ENCODE data around the gene B3GALNT1. TPM values are rescaled to one million over a fixed set of nuclear protein-coding genes. Genes with fewer than 3 reads are reported as not detected.

Gene B3GALNT1
- total RNA-seq, 4 donors from 2014 or later, result 1.3 to 15.3 (median 3.8) TPM

DNA sequence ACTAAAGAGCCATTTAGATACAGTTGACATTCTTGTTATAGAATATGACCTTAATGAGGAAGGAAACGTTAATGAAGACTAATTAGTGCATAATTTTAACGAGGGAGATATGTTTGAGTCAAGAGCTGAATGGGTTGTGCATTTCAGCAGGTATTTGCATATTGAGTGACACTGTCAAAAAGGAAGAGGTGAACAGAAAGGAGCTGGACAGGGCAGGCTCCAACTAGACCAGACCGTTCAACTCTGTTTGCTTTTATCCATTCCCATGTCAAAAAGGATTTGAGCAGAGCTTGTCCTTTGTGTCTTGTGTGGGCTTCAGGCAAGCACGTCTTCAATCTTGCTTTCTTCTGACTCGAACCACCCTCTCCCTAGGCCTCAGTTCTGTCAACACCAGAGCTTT, 40.7 kb downstream of the B3GALNT1 start:
- 76 to 79% methylated on average over 5 of the region's 5 CpGs for WGBS, 2 donors (ENCODE audit: low coverage in 1 of 2)
- intact Hi-C loops (cut with DNase I; ENCODE audit: low total_unique reads), result no loop called here
- in situ Hi-C loops (cut with MboI; ENCODE audit: low pct_ligation_motif_present in 1 of 4, low pct_unique_long_range_greater_than_20kb in 1 of 4, low sequenced_read_pairs in 3 of 4), result no loop called here
- no peaks in the 10 kb centered on the region for H3K9me3 ChIP-seq
- DNase-seq, result no peak
- no peaks in the 10 kb centered on the region for H3K36me3 ChIP-seq
- no peaks in the 10 kb centered on the region for H3K27me3 ChIP-seq
- no peak overlapping the region for H3K4me3 ChIP-seq
- no peak for TF ChIP-seq POLR2A (IDR thresholded peaks at IDR 0.05)
- TF ChIP-seq, protein P1, sequence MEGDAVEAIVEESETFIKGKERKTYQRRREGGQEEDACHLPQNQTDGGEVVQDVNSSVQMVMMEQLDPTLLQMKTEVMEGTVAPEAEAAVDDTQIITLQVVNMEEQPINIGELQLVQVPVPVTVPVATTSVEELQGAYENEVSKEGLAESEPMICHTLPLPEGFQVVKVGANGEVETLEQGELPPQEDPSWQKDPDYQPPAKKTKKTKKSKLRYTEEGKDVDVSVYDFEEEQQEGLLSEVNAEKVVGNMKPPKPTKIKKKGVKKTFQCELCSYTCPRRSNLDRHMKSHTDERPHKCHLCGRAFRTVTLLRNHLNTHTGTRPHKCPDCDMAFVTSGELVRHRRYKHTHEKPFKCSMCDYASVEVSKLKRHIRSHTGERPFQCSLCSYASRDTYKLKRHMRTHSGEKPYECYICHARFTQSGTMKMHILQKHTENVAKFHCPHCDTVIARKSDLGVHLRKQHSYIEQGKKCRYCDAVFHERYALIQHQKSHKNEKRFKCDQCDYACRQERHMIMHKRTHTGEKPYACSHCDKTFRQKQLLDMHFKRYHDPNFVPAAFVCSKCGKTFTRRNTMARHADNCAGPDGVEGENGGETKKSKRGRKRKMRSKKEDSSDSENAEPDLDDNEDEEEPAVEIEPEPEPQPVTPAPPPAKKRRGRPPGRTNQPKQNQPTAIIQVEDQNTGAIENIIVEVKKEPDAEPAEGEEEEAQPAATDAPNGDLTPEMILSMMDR (IDR thresholded peaks at IDR 0.05), result no peak
- H3K27ac ChIP-seq, result no peak overlapping the region
- no peaks in the 10 kb centered on the region for H3K4me1 ChIP-seq

- TF ChIP-seq EP300 (IDR thresholded peaks at IDR 0.05; ENCODE audit: low read depth) (no peak), POLR2A (IDR thresholded peaks at IDR 0.05) (no peak), POLR2AphosphoS5 (IDR thresholded peaks at IDR 0.05) (no peak)
- TF ChIP-seq, protein P1 (IDR thresholded peaks at IDR 0.05), result no peak
- H3K36me3 ChIP-seq, result no peaks in the 10 kb centered on the region
- 86 to 87% methylated on average over 5 of the region's 5 CpGs for WGBS, 2 donors (ENCODE audit: low coverage in 1 of 2)
- no peak overlapping the region for H3K27ac ChIP-seq
- no peak for DNase-seq
- H3K9me3 ChIP-seq, result no peaks in the 10 kb centered on the region
- no peaks in the 10 kb centered on the region for H3K27me3 ChIP-seq
- in situ Hi-C loops (cut with MboI; ENCODE audit: low pct_ligation_motif_present in 1 of 4, low pct_unique_long_range_greater_than_20kb in 1 of 4, low sequenced_read_pairs in 3 of 4) (no loop called here), intact Hi-C loops (cut with DNase I; ENCODE audit: low total_unique reads) (no loop called here)
- H3K4me3 ChIP-seq, result no peak overlapping the region
- H3K4me1 ChIP-seq, result no peaks in the 10 kb centered on the region
These were observed 50.1 kb downstream of the B3GALNT1 start for GRCh38 chr3:161054860-161055604.

DNA sequence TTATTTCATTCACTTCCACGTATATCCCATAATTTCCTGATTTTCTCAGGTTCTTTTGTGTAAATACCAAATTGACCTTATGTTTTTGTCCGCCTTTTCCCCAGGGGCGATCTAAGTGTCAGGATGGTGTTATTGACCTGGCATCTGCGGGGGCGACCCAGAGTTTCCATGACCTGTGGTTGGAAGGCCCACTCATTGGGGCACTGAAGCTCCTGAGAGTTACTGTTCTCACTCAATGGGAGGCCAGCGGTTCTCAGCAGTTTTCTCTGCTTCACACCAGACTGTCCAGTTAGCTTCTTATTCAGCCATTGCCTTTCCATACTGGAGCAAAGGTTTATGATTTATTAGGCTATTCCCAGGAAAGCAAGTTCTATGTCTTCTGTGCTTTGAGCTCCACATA, 53.3 kb downstream of the B3GALNT1 start:
- intact Hi-C loops (cut with DNase I; ENCODE audit: low total_unique reads), result no loop called here
- Histone ChIP-seq H3K4me3 (no peak overlapping the region), H3K27ac (no peak overlapping the region), H3K36me3 (no peaks in the 10 kb centered on the region), H3K27me3 (no peaks in the 10 kb centered on the region), H3K4me1 (no peaks in the 10 kb centered on the region), H3K9me3 (no peaks in the 10 kb centered on the region)
- in situ Hi-C loops (cut with MboI; ENCODE audit: low pct_ligation_motif_present in 1 of 4, low pct_unique_long_range_greater_than_20kb in 1 of 4, low sequenced_read_pairs in 3 of 4), result no loop called here
- no peak for TF ChIP-seq EP300 (IDR thresholded peaks at IDR 0.05; ENCODE audit: low read depth)
- no peak for TF ChIP-seq POLR2AphosphoS5 (IDR thresholded peaks at IDR 0.05)
- no peak for TF ChIP-seq POLR2A (IDR thresholded peaks at IDR 0.05)
- TF ChIP-seq, protein P1 (IDR thresholded peaks at IDR 0.05), result no peak
- no peak for DNase-seq
- 82 to 88% methylated on average over 4 to 6 of the region's 6 CpGs for WGBS, 2 donors (ENCODE audit: low coverage in 1 of 2)

DNA sequence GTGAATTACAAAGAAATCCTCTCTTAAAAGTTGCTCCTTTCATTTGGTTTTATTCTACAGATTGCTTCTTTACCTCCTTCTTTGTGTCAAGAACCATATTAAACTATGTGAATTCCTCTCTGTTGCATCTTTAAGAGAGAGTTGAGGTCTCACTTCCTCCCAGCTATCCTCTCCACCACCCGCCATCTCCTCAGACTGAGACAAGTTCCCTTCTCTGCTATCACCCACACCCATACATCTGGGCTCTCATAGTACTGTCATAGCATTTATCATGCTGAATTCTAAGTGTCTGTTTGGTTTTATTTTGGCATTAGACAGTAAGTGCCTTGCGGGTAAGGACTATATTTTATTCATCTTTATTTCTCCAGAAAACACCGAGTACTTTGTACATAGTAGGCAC, 54.2 kb downstream of the B3GALNT1 start:
- intact Hi-C loops (cut with DNase I; ENCODE audit: low total_unique reads), result no loop called here
- Histone ChIP-seq H3K27me3 (no peaks in the 10 kb centered on the region), H3K27ac (no peak overlapping the region), H3K9me3 (no peaks in the 10 kb centered on the region), H3K4me1 (no peaks in the 10 kb centered on the region), H3K4me3 (no peak overlapping the region), H3K36me3 (no peaks in the 10 kb centered on the region)
- WGBS, 2 donors (ENCODE audit: low coverage in 1 of 2), result 88 to 90% methylated on average over 3 of the region's 3 CpGs
- TF ChIP-seq POLR2AphosphoS5 (IDR thresholded peaks at IDR 0.05) (no peak), POLR2A (IDR thresholded peaks at IDR 0.05) (no peak), EP300 (IDR thresholded peaks at IDR 0.05; ENCODE audit: low read depth) (no peak)
- TF ChIP-seq, protein P1 (IDR thresholded peaks at IDR 0.05), result no peak
- DNase-seq, result no peak
- in situ Hi-C loops (cut with MboI; ENCODE audit: low pct_ligation_motif_present in 1 of 4, low pct_unique_long_range_greater_than_20kb in 1 of 4, low sequenced_read_pairs in 3 of 4), result no loop called here
